ENCODE data around the gene SIRT3. TPM values are rescaled to one million over a fixed set of nuclear protein-coding genes. Genes with fewer than 3 reads are reported as not detected.

SIRT3 gene
- total RNA-seq, 1 experiment from 2014 or later = 13.6 TPM

GRCh38 chr11:207863-208180 is 28.3 kb downstream of the SIRT3 start:
- CTCF ChIA-PET = interaction anchor here (0.7 kb wide), 1 partner anchor 9 kb away, joined by 3 read pairs; no protein-coding TSS in a partner anchor
- TF ChIP-seq CTCF (conservative IDR thresholded peaks at IDR 0.05; ENCODE audit: low read depth, low read length) (no peak), EZH2 (IDR thresholded peaks at IDR 0.05; ENCODE audit: borderline replicate concordance, low read depth, low read length, poor library complexity, severe bottlenecking) (no peak)
- BruUV-seq (replicated peaks) = TSS peak; percentile 87
- peak overlapping the region; percentile 98 for H3K27ac ChIP-seq (ENCODE audit: low read depth, low read length, poor library complexity, severe bottlenecking)
- H3K9me3 ChIP-seq (ENCODE audit: low read depth, low read length, poor library complexity, severe bottlenecking) = no peaks in the 10 kb centered on the region
- H3K4me3 ChIP-seq (ENCODE audit: low read depth, low read length, poor library complexity, severe bottlenecking) = peak overlapping the region; percentile 69
- peaks cover 13% of the 10 kb centered on the region for H3K4me1 ChIP-seq (ENCODE audit: insufficient read depth, low read length, poor library complexity, severe bottlenecking)
- H3K36me3 ChIP-seq (ENCODE audit: insufficient read depth, low read length, poor library complexity, severe bottlenecking) = peaks cover 37% of the 10 kb centered on the region
- intact Hi-C loops (cut with micrococcal nuclease; ENCODE audit: unreplicated experiment) = loop anchor here (5.0 to 10.0 kb wide), 2 partner anchors 149 to 237 kb away; partner anchors contain the start of gene ANO9
- no peak for DNase-seq (ENCODE audit: low spot score)
- POLR2A ChIA-PET (ENCODE audit: low non-redundant PET) = no interaction called here
- H3K27me3 ChIP-seq (replicated peaks; ENCODE audit: insufficient read depth, low read depth, low read length, poor library complexity) = no peaks in the 10 kb centered on the region

- peaks cover 13% of the 10 kb centered on the region for H3K4me1 ChIP-seq (ENCODE audit: insufficient read depth, low read length, poor library complexity, severe bottlenecking)
- no TSS peak for BruUV-seq (replicated peaks)
- H3K27ac ChIP-seq (ENCODE audit: low read depth, low read length, poor library complexity, severe bottlenecking) = peak within 1 kb of the TSS; percentile 98
- peaks cover 32% of the 10 kb centered on the region for H3K36me3 ChIP-seq (ENCODE audit: insufficient read depth, low read length, poor library complexity, severe bottlenecking)
- TF ChIP-seq CTCF (conservative IDR thresholded peaks at IDR 0.05; ENCODE audit: low read depth, low read length) (no peak), EZH2 (IDR thresholded peaks at IDR 0.05; ENCODE audit: borderline replicate concordance, low read depth, low read length, poor library complexity, severe bottlenecking) (no peak)
- POLR2A ChIA-PET (ENCODE audit: low non-redundant PET) = no interaction called here
- DNase-seq (ENCODE audit: low spot score) = peak; percentile 98
- peak within 1 kb of the TSS; percentile 69 for H3K4me3 ChIP-seq (ENCODE audit: low read depth, low read length, poor library complexity, severe bottlenecking)
- H3K27me3 ChIP-seq (replicated peaks; ENCODE audit: insufficient read depth, low read depth, low read length, poor library complexity) = no peaks in the 10 kb centered on the region
- no peaks in the 10 kb centered on the region for H3K9me3 ChIP-seq (ENCODE audit: low read depth, low read length, poor library complexity, severe bottlenecking)
- CTCF ChIA-PET = interaction anchor here (0.7 kb wide), 1 partner anchor 9 kb away, joined by 3 read pairs; no protein-coding TSS in a partner anchor
- intact Hi-C loops (cut with micrococcal nuclease; ENCODE audit: unreplicated experiment) = loop anchor here (5.0 to 10.0 kb wide), 2 partner anchors 150 to 237 kb away; partner anchors contain the start of gene ANO9
Measured at GRCh38 chr11:207208-207862, 28.8 kb downstream of the SIRT3 start, which contains the start of the genes BET1L and RIC8A. TSS of gene BET1L (minus strand) at chr11:207399. CDS start at chr11:207321, 78 bp downstream. TSS of gene RIC8A (plus strand) at chr11:207708. CDS start at chr11:208855, 1,147 bp downstream.

GRCh38 chr11:206526-207207 is 29.5 kb downstream of the SIRT3 start:
- no peak for DNase-seq (ENCODE audit: low spot score)
- Histone ChIP-seq H3K27ac (ENCODE audit: low read depth, low read length, poor library complexity, severe bottlenecking) (peak overlapping the region; percentile 98), H3K36me3 (ENCODE audit: insufficient read depth, low read length, poor library complexity, severe bottlenecking) (peaks cover 25% of the 10 kb centered on the region), H3K4me1 (ENCODE audit: insufficient read depth, low read length, poor library complexity, severe bottlenecking) (peaks cover 13% of the 10 kb centered on the region), H3K27me3 (replicated peaks; ENCODE audit: insufficient read depth, low read depth, low read length, poor library complexity) (no peaks in the 10 kb centered on the region), H3K4me3 (ENCODE audit: low read depth, low read length, poor library complexity, severe bottlenecking) (peak overlapping the region; percentile 69), H3K9me3 (ENCODE audit: low read depth, low read length, poor library complexity, severe bottlenecking) (no peaks in the 10 kb centered on the region)
- ChIA-PET POLR2A (ENCODE audit: low non-redundant PET) (no interaction called here), CTCF (no interaction called here)
- intact Hi-C loops (cut with micrococcal nuclease; ENCODE audit: unreplicated experiment) = loop anchor here (5.0 to 10.0 kb wide), 2 partner anchors 151 to 238 kb away; partner anchors contain the start of gene ANO9
- TSS peak; percentile 28 for BruUV-seq (replicated peaks)
- TF ChIP-seq CTCF (conservative IDR thresholded peaks at IDR 0.05; ENCODE audit: low read depth, low read length) = no peak
- no peak for TF ChIP-seq EZH2 (IDR thresholded peaks at IDR 0.05; ENCODE audit: borderline replicate concordance, low read depth, low read length, poor library complexity, severe bottlenecking)
